Activated CD4-positive, alpha-beta memory T cell treated with anti-CD3 and anti-CD28 coated beads for 36 hours (primary cell): ENCODE data around the gene DHRS7. TPM values are rescaled to one million over a fixed set of nuclear protein-coding genes. Genes with fewer than 3 reads are reported as not detected.

Experiments used
- CTCF ChIA-PET: fragments of 350-600 bp; sonication (Branson Sonifier 250); formaldehyde crosslinking; loops from one replicate; lab custom pipeline; 2021; ENCODE audit warnings: antibody characterized with exemption, inconsistent platforms; lab: Charles Lee
- POLR2A ChIA-PET: fragments of 350-600 bp; sonication (Branson Sonifier 250); formaldehyde crosslinking; loops from one replicate; lab custom pipeline; 2021; ENCODE audit warnings: antibody characterized with exemption; lab: Charles Lee
- DNase-seq: peaks from one replicate; pipeline ENCODE4 v3.0.0-alpha.2; 2020
- H3K27ac Mint-ChIP-seq: one replicate; pipeline ENCODE4 v1.8.0; 2021; ENCODE audit warnings: mixed read lengths
- H3K27me3 Mint-ChIP-seq: one replicate; pipeline ENCODE4 v1.8.0; 2021; ENCODE audit warnings: mixed read lengths
- H3K36me3 Mint-ChIP-seq: one replicate; pipeline ENCODE4 v1.8.0; 2021; ENCODE audit warnings: mixed read lengths
- H3K4me1 Mint-ChIP-seq: one replicate; pipeline ENCODE4 v1.8.0; 2021; ENCODE audit warnings: low read depth, mixed read lengths
- H3K4me3 Mint-ChIP-seq: one replicate; pipeline ENCODE4 v1.8.0; 2021; ENCODE audit warnings: mild to moderate bottlenecking, mixed read lengths
- H3K9me3 Mint-ChIP-seq: one replicate; pipeline ENCODE4 v1.8.0; 2021; ENCODE audit warnings: mixed read lengths
- intact Hi-C: fragments of 100-400 bp; cut with micrococcal nuclease; formaldehyde crosslinking; loops from one replicate; pipeline ENCODE4 v1.15.1; 2023
- total RNA-seq, 2 experiments: library from RNA; stranded (reverse); gene quantifications; one replicate each; pipeline ENCODE4 v1.2.3, GENCODE V29; 2021

The DHRS7 gene
- total RNA-seq, 2 experiments from 2014 or later = 70.3 to 74.7 TPM

- no peaks in the 10 kb centered on the region for H3K27me3 Mint-ChIP-seq
Observed at GRCh38 chr14:60169722-60170121, 4.5 kb upstream of the DHRS7 start.

GRCh38 chr14:60166142-60166541 lies 944 bp upstream of the DHRS7 start:
- Mint-ChIP-seq H3K4me3 (peak overlapping the region; percentile 74), H3K9me3 (no peaks in the 10 kb centered on the region), H3K36me3 (peaks cover 7% of the 10 kb centered on the region), H3K27me3 (no peaks in the 10 kb centered on the region), H3K4me1 (peaks cover 31% of the 10 kb centered on the region), H3K27ac (peak overlapping the region; percentile 92)
- ChIA-PET POLR2A (interaction anchor here (0.7 to 1.7 kb wide), 5 partner anchors 9 to 82 kb away, joined by 3 to 12 read pairs (median 3); partner anchors contain the start of genes PCNX4 and PPM1A), CTCF (interaction anchor here (0.6 to 3.1 kb wide), 12 partner anchors 11 to 1949 kb away, joined by 3 to 22 read pairs (median 9); partner anchors contain the start of gene PCNX4)
- DNase-seq = peak; percentile 22
- intact Hi-C loops = loop anchor here (10.0 kb wide), 1 partner anchor 681 kb away; the partner anchor contains the start of genes JKAMP and L3HYPDH

More at GRCh38 chr14:60169722-60170121, 4.5 kb upstream of the DHRS7 start:
- Mint-ChIP-seq H3K4me1 (peaks cover 13% of the 10 kb centered on the region), H3K27ac (no peak overlapping the region), H3K4me3 (no peak overlapping the region), H3K9me3 (no peaks in the 10 kb centered on the region), H3K36me3 (no peaks in the 10 kb centered on the region)
- ChIA-PET CTCF (interaction anchor here (1.2 to 1.4 kb wide), 2 partner anchors 11 to 14 kb away, joined by 4 to 5 read pairs; no protein-coding TSS in a partner anchor), POLR2A (no interaction called here)
- intact Hi-C loops = loop anchor here (10.0 kb wide), 1 partner anchor 685 kb away; the partner anchor contains the start of genes JKAMP and L3HYPDH
- DNase-seq = no peak

- peak overlapping the region; percentile 92 for H3K27ac Mint-ChIP-seq
- ChIA-PET CTCF (interaction anchor here (1.0 to 3.1 kb wide), 10 partner anchors 11 to 202 kb away, joined by 3 to 22 read pairs (median 9); partner anchors contain the start of gene PCNX4), POLR2A (interaction anchor here (0.5 to 1.7 kb wide), 7 partner anchors 9 to 83 kb away, joined by 3 to 12 read pairs (median 3); partner anchors contain the start of genes PCNX4 and PPM1A)
- peaks cover 37% of the 10 kb centered on the region for H3K4me1 Mint-ChIP-seq
- DNase-seq = no peak
- H3K9me3 Mint-ChIP-seq = no peaks in the 10 kb centered on the region
- peak overlapping the region; percentile 74 for H3K4me3 Mint-ChIP-seq
- peaks cover 8% of the 10 kb centered on the region for H3K36me3 Mint-ChIP-seq
- intact Hi-C loops = loop anchor here (1.0 to 10.0 kb wide), 3 partner anchors 14 to 681 kb away; partner anchors contain the start of genes JKAMP and L3HYPDH
- no peaks in the 10 kb centered on the region for H3K27me3 Mint-ChIP-seq
Observed at GRCh38 chr14:60165547-60165876, 314 bp upstream of the DHRS7 start.

- no peaks in the 10 kb centered on the region for H3K9me3 Mint-ChIP-seq
- H3K4me1 Mint-ChIP-seq = peaks cover 42% of the 10 kb centered on the region
- H3K36me3 Mint-ChIP-seq = peaks cover 8% of the 10 kb centered on the region
- peak overlapping the region; percentile 97 for H3K27ac Mint-ChIP-seq
- H3K4me3 Mint-ChIP-seq = peak overlapping the region; percentile 94
- CTCF ChIA-PET = interaction anchor here (1.6 to 3.1 kb wide), 6 partner anchors 19 to 200 kb away, joined by 4 to 22 read pairs (median 9); no protein-coding TSS in a partner anchor
- POLR2A ChIA-PET = interaction anchor here (0.6 to 1.7 kb wide), 6 partner anchors 10 to 84 kb away, joined by 3 to 12 read pairs (median 6); partner anchors contain the start of genes PCNX4 and PPM1A
- DNase-seq = no peak
- no peaks in the 10 kb centered on the region for H3K27me3 Mint-ChIP-seq
- intact Hi-C loops = loop anchor here (1.0 to 10.0 kb wide), 4 partner anchors 73 to 680 kb away; partner anchors contain the start of genes JKAMP, L3HYPDH and PCNX4
Observed at GRCh38 chr14:60164404-60164711, 840 bp downstream of the DHRS7 start.

GRCh38 chr14:60163693-60164092 lies 1.5 kb downstream of the DHRS7 start:
- Mint-ChIP-seq H3K27me3 (no peaks in the 10 kb centered on the region), H3K9me3 (no peaks in the 10 kb centered on the region), H3K4me3 (peak overlapping the region; percentile 94), H3K27ac (peak overlapping the region; percentile 18), H3K36me3 (peaks cover 8% of the 10 kb centered on the region), H3K4me1 (peaks cover 49% of the 10 kb centered on the region)
- ChIA-PET CTCF (interaction anchor here (1.7 to 3.1 kb wide), 2 partner anchors 20 to 200 kb away, joined by 6 to 22 read pairs; no protein-coding TSS in a partner anchor), POLR2A (no interaction called here)
- intact Hi-C loops = loop anchor here (1.0 to 10.0 kb wide), 4 partner anchors 72 to 679 kb away; partner anchors contain the start of genes JKAMP, L3HYPDH and PCNX4
- no peak for DNase-seq

GRCh38 chr14:60161196-60162107 lies 3.7 kb downstream of the DHRS7 start:
- H3K9me3 Mint-ChIP-seq = no peaks in the 10 kb centered on the region
- peaks cover 64% of the 10 kb centered on the region for H3K4me1 Mint-ChIP-seq
- ChIA-PET POLR2A (interaction anchor here (0.5 to 1.2 kb wide), 2 partner anchors 10 to 86 kb away, joined by 3 to 6 read pairs; no protein-coding TSS in a partner anchor), CTCF (interaction anchor here (0.8 kb wide), 1 partner anchor 197 kb away, joined by 3 read pairs; no protein-coding TSS in a partner anchor)
- H3K27ac Mint-ChIP-seq = peak overlapping the region; percentile 60
- intact Hi-C loops = loop anchor here (1.0 to 10.0 kb wide), 2 partner anchors 9 to 677 kb away; partner anchors contain the start of genes JKAMP and L3HYPDH
- no peaks in the 10 kb centered on the region for H3K27me3 Mint-ChIP-seq
- H3K36me3 Mint-ChIP-seq = peaks cover 8% of the 10 kb centered on the region
- H3K4me3 Mint-ChIP-seq = no peak overlapping the region
- no peak for DNase-seq

- peak overlapping the region; percentile 42 for H3K27ac Mint-ChIP-seq
Observed at GRCh38 chr14:60160422-60160821, 4.8 kb downstream of the DHRS7 start.

GRCh38 chr14:60154671-60155070 lies 10.5 kb downstream of the DHRS7 start:
- Mint-ChIP-seq H3K4me3 (no peak overlapping the region), H3K9me3 (no peaks in the 10 kb centered on the region), H3K36me3 (peaks cover 36% of the 10 kb centered on the region), H3K27ac (peak overlapping the region; percentile 71), H3K4me1 (peaks cover 62% of the 10 kb centered on the region), H3K27me3 (no peaks in the 10 kb centered on the region)
- ChIA-PET POLR2A (interaction anchor here (1.8 kb wide), 1 partner anchor 10 kb away, joined by 6 read pairs; the partner anchor contains the start of gene DHRS7), CTCF (interaction anchor here (0.8 to 2.2 kb wide), 2 partner anchors 11 to 190 kb away, joined by 3 to 9 read pairs; partner anchors contain the start of gene DHRS7)
- no peak for DNase-seq
- intact Hi-C loops = no loop called here

More at GRCh38 chr14:60160422-60160821, 4.8 kb downstream of the DHRS7 start:
- intact Hi-C loops = loop anchor here (10.0 kb wide), 1 partner anchor 676 kb away; the partner anchor contains the start of genes JKAMP and L3HYPDH
- no peaks in the 10 kb centered on the region for H3K9me3 Mint-ChIP-seq
- H3K4me3 Mint-ChIP-seq = no peak overlapping the region
- CTCF ChIA-PET = interaction anchor here (0.7 kb wide), 1 partner anchor 172 kb away, joined by 3 read pairs; no protein-coding TSS in a partner anchor
- H3K36me3 Mint-ChIP-seq = peaks cover 10% of the 10 kb centered on the region
- peaks cover 59% of the 10 kb centered on the region for H3K4me1 Mint-ChIP-seq
- no peaks in the 10 kb centered on the region for H3K27me3 Mint-ChIP-seq
- no peak for DNase-seq
- POLR2A ChIA-PET = no interaction called here

GRCh38 chr14:60153991-60154390 lies 11.2 kb downstream of the DHRS7 start:
- Mint-ChIP-seq H3K9me3 (no peaks in the 10 kb centered on the region), H3K27ac (peak overlapping the region; percentile 71), H3K36me3 (peaks cover 41% of the 10 kb centered on the region), H3K27me3 (no peaks in the 10 kb centered on the region), H3K4me1 (peaks cover 55% of the 10 kb centered on the region), H3K4me3 (no peak overlapping the region)
- intact Hi-C loops = no loop called here
- no peak for DNase-seq
- ChIA-PET POLR2A (interaction anchor here (1.8 kb wide), 1 partner anchor 11 kb away, joined by 6 read pairs; the partner anchor contains the start of gene DHRS7), CTCF (interaction anchor here (0.9 to 2.2 kb wide), 4 partner anchors 11 to 190 kb away, joined by 3 to 9 read pairs (median 4); partner anchors contain the start of genes DHRS7 and PCNX4)

- no peaks in the 10 kb centered on the region for H3K9me3 Mint-ChIP-seq
- DNase-seq = peak; percentile 84
- POLR2A ChIA-PET = interaction anchor here (1.0 to 1.4 kb wide), 4 partner anchors 10 to 97 kb away, joined by 4 to 6 read pairs (median 6); partner anchors contain the start of genes DHRS7, PCNX4 and PPM1A
- peaks cover 37% of the 10 kb centered on the region for H3K4me1 Mint-ChIP-seq
- CTCF ChIA-PET = interaction anchor here (1.1 to 1.4 kb wide), 3 partner anchors 14 to 187 kb away, joined by 4 to 9 read pairs (median 5); partner anchors contain the start of gene DHRS7
- H3K27me3 Mint-ChIP-seq = no peaks in the 10 kb centered on the region
- peaks cover 49% of the 10 kb centered on the region for H3K36me3 Mint-ChIP-seq
- no peak overlapping the region for H3K4me3 Mint-ChIP-seq
- peak overlapping the region; percentile 83 for H3K27ac Mint-ChIP-seq
- intact Hi-C loops = loop anchor here (1.0 kb wide), 3 partner anchors 10 to 59 kb away; partner anchors contain the start of gene DHRS7
Observed at GRCh38 chr14:60151715-60152114, 13.5 kb downstream of the DHRS7 start.

GRCh38 chr14:60134702-60135101 lies 30.5 kb downstream of the DHRS7 start:
- H3K36me3 Mint-ChIP-seq = peaks cover 22% of the 10 kb centered on the region
- H3K4me3 Mint-ChIP-seq = no peak overlapping the region
- intact Hi-C loops = no loop called here
- H3K27ac Mint-ChIP-seq = no peak overlapping the region
- H3K4me1 Mint-ChIP-seq = no peaks in the 10 kb centered on the region
- H3K9me3 Mint-ChIP-seq = no peaks in the 10 kb centered on the region
- CTCF ChIA-PET = interaction anchor here (1.0 kb wide), 1 partner anchor 49 kb away, joined by 3 read pairs; no protein-coding TSS in a partner anchor
- H3K27me3 Mint-ChIP-seq = no peaks in the 10 kb centered on the region
- POLR2A ChIA-PET = no interaction called here
- DNase-seq = no peak
